Uterus (tissue), 4 donors: ENCODE data around the gene ZFP57. TPM values are rescaled to one million over a fixed set of nuclear protein-coding genes. Genes with fewer than 3 reads are reported as not detected.
A peak's percentile ranks its signal among the peaks of the same experiment; 100 is the strongest.

Source experiments
- DNase-seq, 2 donors: peaks; one replicate each; pipeline ENCODE4 v3.0.0-alpha.2; 2019 to 2020
- H3K27ac ChIP-seq, 2 donors: fragments of 200-600 bp; sonication (generic); 1 replicate in 1 of 2; 2 replicates in 1 of 2; pipeline ENCODE4 v1.5.1; 2016 to 2018
- H3K27me3 ChIP-seq, 2 donors: fragments of 200-600 bp; sonication (generic); one replicate each; pipeline ENCODE4 v1.5.1; 2018 to 2019; ENCODE audit warnings: control low read depth in 1 of 2
- H3K36me3 ChIP-seq, 2 donors: fragments of 200-600 bp; sonication (generic); one replicate each; pipeline ENCODE4 v1.5.1; 2019; ENCODE audit warnings: control low read depth in 1 of 2
- H3K4me1 ChIP-seq, 2 donors: fragments of 200-600 bp; sonication (generic); one replicate each; pipeline ENCODE4 v1.5.1; 2018 to 2019; ENCODE audit warnings: control low read depth in 1 of 2
- H3K4me3 ChIP-seq, 2 donors: fragments of 200-600 bp; sonication (generic); 1 replicate in 1 of 2; 2 replicates in 1 of 2; pipeline ENCODE4 v1.5.1; 2018 to 2019; ENCODE audit warnings: mild to moderate bottlenecking in 1 of 2
- H3K9me3 ChIP-seq, 2 donors: fragments of 200-600 bp; sonication (generic); one replicate each; pipeline ENCODE4 v1.5.1; 2019; ENCODE audit warnings: control low read depth in 1 of 2
- CTCF ChIP-seq, 4 experiments: fragments of 200-600 bp in 2 of 4; fragments of 450-650 bp in 2 of 4; sonication (generic) in 2 of 4; IDR thresholded peaks; one replicate each; pipeline ENCODE4 v1.5.1; 2016 to 2019; ENCODE audit warnings: antibody characterized with exemption in 4 of 4, mild to moderate bottlenecking in 2 of 4, moderate library complexity in 1 of 4
- POLR2A ChIP-seq, 2 donors: fragments of 450-650 bp; IDR thresholded peaks; one replicate each; pipeline ENCODE4 v1.6.1; 2016; ENCODE audit warnings: antibody characterized with exemption in 2 of 2, mild to moderate bottlenecking in 1 of 2, moderate library complexity in 1 of 2
- intact Hi-C: fragments of 100-400 bp; cut with DNase I; formaldehyde crosslinking; loops from one replicate; pipeline ENCODE4 v1.15.1; 2023; ENCODE audit warnings: low total_unique reads
- total RNA-seq, 4 donors: library from RNA; depleted of rRNA in 3 of 4; stranded (reverse); fragments of >200 nt in 3 of 4; gene quantifications; one replicate each; pipeline versions ENCODE4 v1.1.0 to v1.2.4, GENCODE V29; 2014 to 2023
- donor health status: DM: yes; HTN: yes; CAD: no.

The ZFP57 gene
- total RNA-seq, 4 donors from 2014 or later = 0.24 TPM; not detected in 3

- no peaks in the 10 kb centered on the region for H3K9me3 ChIP-seq
- peak; percentile 80 to 83 for DNase-seq
- TF ChIP-seq POLR2A (IDR thresholded peaks at IDR 0.05) = peak in 1 of 2 donors; percentile 32
- peak; percentile 50 to 80 (median 65) for TF ChIP-seq CTCF (IDR thresholded peaks at IDR 0.05)
- intact Hi-C loops = no loop called here
- H3K27ac ChIP-seq = peak overlapping the region; percentile 90 to 91
- no peaks in the 10 kb centered on the region for H3K36me3 ChIP-seq
- no peaks in the 10 kb centered on the region for H3K27me3 ChIP-seq
- no peaks in the 10 kb centered on the region for H3K4me1 ChIP-seq
- peak overlapping the region; percentile 69 to 77 for H3K4me3 ChIP-seq
These were observed 52.3 kb downstream of the ZFP57 start for GRCh38 chr6:29628419-29629281.

GRCh38 chr6:29627755-29628418, 53.1 kb downstream of the ZFP57 start:
- TF ChIP-seq CTCF (IDR thresholded peaks at IDR 0.05) (no peak), POLR2A (IDR thresholded peaks at IDR 0.05) (peak; percentile 68 to 91)
- Histone ChIP-seq H3K9me3 (no peaks in the 10 kb centered on the region), H3K4me1 (no peaks in the 10 kb centered on the region), H3K27me3 (no peaks in the 10 kb centered on the region), H3K27ac (peak overlapping the region; percentile 90 to 91), H3K4me3 (peak overlapping the region; percentile 69 to 77), H3K36me3 (no peaks in the 10 kb centered on the region)
- intact Hi-C loops = no loop called here
- peak; percentile 85 to 90 for DNase-seq

GRCh38 chr6:29626948-29627754, 53.8 kb downstream of the ZFP57 start:
- no peaks in the 10 kb centered on the region for H3K36me3 ChIP-seq
- peak overlapping the region; percentile 90 to 91 for H3K27ac ChIP-seq
- intact Hi-C loops = no loop called here
- H3K4me3 ChIP-seq = peak overlapping the region; percentile 69 to 77
- no peaks in the 10 kb centered on the region for H3K9me3 ChIP-seq
- H3K4me1 ChIP-seq = no peaks in the 10 kb centered on the region
- DNase-seq = peak in 1 of 2 donors; percentile 36
- no peaks in the 10 kb centered on the region for H3K27me3 ChIP-seq
- TF ChIP-seq POLR2A (IDR thresholded peaks at IDR 0.05) (no peak), CTCF (IDR thresholded peaks at IDR 0.05) (no peak)

GRCh38 chr6:29625337-29625930, 55.5 kb downstream of the ZFP57 start:
- H3K36me3 ChIP-seq = no peaks in the 10 kb centered on the region
- intact Hi-C loops = no loop called here
- no peaks in the 10 kb centered on the region for H3K27me3 ChIP-seq
- no peak overlapping the region for H3K27ac ChIP-seq
- H3K4me1 ChIP-seq = no peaks in the 10 kb centered on the region
- no peak overlapping the region for H3K4me3 ChIP-seq
- H3K9me3 ChIP-seq = no peaks in the 10 kb centered on the region
- DNase-seq = no peak
- no peak for TF ChIP-seq CTCF (IDR thresholded peaks at IDR 0.05)
